Measurements from ENCODE around the gene TNS3. TPM values are rescaled to one million over a fixed set of nuclear protein-coding genes. Genes with fewer than 3 reads are reported as not detected.
A peak's percentile ranks its signal among the peaks of the same experiment; 100 is the strongest.

TNS3 gene
- total and polyA plus RNA-seq, 2 of the 13 experiments (the other 11 are each of a cell fraction or from before 2014, with no cell fraction given), result 52.9 to 55.7 TPM

GRCh38 chr7:47539398-47540052 lies 42.4 kb downstream of the TNS3 start (continued):
- TF ChIP-seq PAXIP1 (CRISPR knock-in tag; conservative IDR thresholded peaks at IDR 0.05) (peak; percentile 70), FIP1L1 (IDR thresholded peaks at IDR 0.05; ENCODE audit: borderline replicate concordance, insufficient read depth, low read depth, low read length) (no peak)

GRCh38 chr7:47538846-47539311 lies 43.0 kb downstream of the TNS3 start:
- ATAC-seq (peak; percentile 76), DNase-seq (ENCODE audit: low spot score) (peak; percentile 87), FAIRE-seq (peak; percentile 59)
- in situ Hi-C loops (cut with HindIII; ENCODE audit: extremely low pct_ligation_motif_present, low pct_unique_long_range_greater_than_20kb) (no loop called here), intact Hi-C loops (cut with micrococcal nuclease; ENCODE audit: unreplicated experiment) (loop anchor here (1.0 to 5.0 kb wide), 2 partner anchors 39 to 193 kb away; no protein-coding TSS in a partner anchor)
- Histone ChIP-seq H3K9ac (ENCODE audit: insufficient read depth, low read depth, low read length) (peak overlapping the region; percentile 76), H3K4me2 (ENCODE audit: low read depth, low read length) (peak overlapping the region; percentile 90), H3K79me2 (ENCODE audit: insufficient read depth, low read length) (peaks cover 97% of the 10 kb centered on the region), H3K9me3 (ENCODE audit: low read length) (no peaks in the 10 kb centered on the region), H2AFZ (ENCODE audit: low read length) (no peak overlapping the region), H4K20me1 (ENCODE audit: insufficient read depth, low read length) (peaks cover 25% of the 10 kb centered on the region), H3K27me3 (ENCODE audit: control insufficient read depth in 1 of 2, insufficient read depth in 2 of 2, low read length in 2 of 2) (no peaks in the 10 kb centered on the region; a peak in 1 of 5 replicates), H3K27ac (ENCODE audit: extremely low read length, insufficient read depth, low read length) (peak overlapping the region; percentile 79), H3K36me3 (replicated peaks in 1 of 2; ENCODE audit: control insufficient read depth in 1 of 2, insufficient read depth in 2 of 2, low read length in 2 of 2) (peaks cover 1 to 4% of the 10 kb centered on the region in 2 experiments; a peak in 1 of 5 replicates), H3K4me1 (ENCODE audit: insufficient read depth, low read length) (peaks cover 100% of the 10 kb centered on the region), H3K4me3 (replicated peaks in 1 of 3; ENCODE audit: insufficient read depth in 1 of 3, low read depth in 2 of 3, low read length in 3 of 3) (peak overlapping the region; percentile 63 to 72 (median 69))
- TSS peak; percentile 56 for BruUV-seq (replicated peaks)
- CTCF ChIA-PET (ENCODE audit: low intra/inter-chr PET ratio, low total read pairs), result no interaction called here
- POLR2A ChIA-PET, result interaction anchor here (0.9 to 2.1 kb wide), 10 partner anchors 20 to 248 kb away, joined by 3 to 16 read pairs (median 4); no protein-coding TSS in a partner anchor
- WGBS (ENCODE audit: low lambda C conversion rate), result 2% methylated on average over 5 of the region's 5 CpGs
- TF ChIP-seq ZNF280B (CRISPR knock-in tag; IDR thresholded peaks at IDR 0.05; ENCODE audit: borderline replicate concordance) (no peak), ZMAT5 (CRISPR knock-in tag; IDR thresholded peaks at IDR 0.05; ENCODE audit: borderline replicate concordance, low read depth) (no peak), HNF1B (CRISPR knock-in tag; IDR thresholded peaks at IDR 0.05) (no peak), YEATS2 (CRISPR knock-in tag; IDR thresholded peaks at IDR 0.05; ENCODE audit: borderline replicate concordance) (no peak), ZNF232 (CRISPR knock-in tag; IDR thresholded peaks at IDR 0.05; ENCODE audit: borderline replicate concordance) (no peak), ZFP37 (CRISPR knock-in tag; IDR thresholded peaks at IDR 0.05; ENCODE audit: borderline replicate concordance) (no peak), JUND (CRISPR knock-in tag; IDR thresholded peaks at IDR 0.05) (no peak), ZNF205 (CRISPR knock-in tag; IDR thresholded peaks at IDR 0.05) (no peak), ZNF577 (CRISPR knock-in tag; IDR thresholded peaks at IDR 0.05; ENCODE audit: borderline replicate concordance, low read depth) (no peak), PCBP2 (optimal IDR thresholded peaks at IDR 0.05; ENCODE audit: low read depth, low read length, poor library complexity, severe bottlenecking) (no peak), HNRNPH1 (optimal IDR thresholded peaks at IDR 0.05; ENCODE audit: low read depth, low read length) (no peak)

Measured in HepG2 (cell line).